Measurements from ENCODE around the gene TC2N. TPM values are rescaled to one million over a fixed set of nuclear protein-coding genes. Genes with fewer than 3 reads are reported as not detected.

TC2N gene
- total RNA-seq, 1 experiment from 2014 or later, result 15.9 TPM

DNA sequence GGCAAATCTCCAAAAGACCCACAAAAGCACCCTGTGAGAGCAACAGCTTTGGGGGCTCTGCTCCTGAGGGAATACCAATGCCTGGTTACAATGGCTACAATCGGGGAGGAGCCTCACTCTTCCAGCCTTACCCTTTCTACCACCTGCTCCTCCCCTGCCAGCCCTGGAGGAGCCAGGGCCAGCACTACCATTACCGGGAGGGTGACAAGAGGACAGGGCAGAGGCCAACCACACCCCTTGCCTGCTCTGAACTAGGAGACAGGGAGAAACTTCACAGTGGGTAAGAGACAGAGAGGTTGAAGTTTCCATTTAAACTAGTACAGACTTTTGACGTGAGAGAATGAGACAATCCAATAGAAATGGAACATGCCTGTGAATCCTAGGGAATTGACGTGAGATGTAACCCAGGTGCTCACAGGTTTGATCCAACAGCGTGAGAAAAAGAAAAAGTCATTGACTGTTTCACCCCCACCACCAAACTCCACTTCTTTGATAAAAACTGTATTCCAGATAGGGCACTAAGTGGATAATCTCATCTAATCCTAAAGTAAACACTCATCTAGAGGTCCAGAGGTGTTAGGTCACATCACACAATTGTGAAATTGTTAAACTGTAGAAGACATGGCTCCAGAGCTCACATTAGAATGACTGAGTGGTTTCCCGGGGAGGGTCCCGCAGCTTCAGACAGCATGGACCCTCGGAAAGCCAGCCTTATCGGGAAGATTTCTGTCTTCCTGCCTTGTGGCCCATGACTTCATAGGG is 8.4 kb upstream of the TC2N start:
- no TSS peak for BruUV-seq (replicated peaks)
- no peak for DNase-seq (ENCODE audit: low read depth, low spot score)
- Histone ChIP-seq H3K36me3 (ENCODE audit: control insufficient read depth in 1 of 2, insufficient read depth in 2 of 2, low read length in 2 of 2) (no peaks in the 10 kb centered on the region), H3K9me3 (ENCODE audit: control insufficient read depth in 1 of 2, insufficient read depth in 1 of 2, low read depth in 1 of 2, low read length in 2 of 2) (no peaks in the 10 kb centered on the region), H3K79me2 (ENCODE audit: insufficient read depth, low read length) (no peaks in the 10 kb centered on the region), H4K20me1 (ENCODE audit: insufficient read depth) (no peaks in the 10 kb centered on the region), H3K9me2 (ENCODE audit: insufficient read depth) (no peaks in the 10 kb centered on the region), H3K4me3 (replicated peaks in 1 of 2; ENCODE audit: low read depth in 1 of 2, low read length in 2 of 2) (no peak overlapping the region), H3K27me3 (ENCODE audit: insufficient read depth, low read length) (no peaks in the 10 kb centered on the region), H3K4me1 (ENCODE audit: control insufficient read depth in 1 of 2, insufficient read depth in 2 of 2, low read length in 2 of 2) (peaks cover 0 to 19% of the 10 kb centered on the region in 2 experiments; a peak in 3 of 4 replicates), H2AFZ (ENCODE audit: low read depth, low read length, poor library complexity, severe bottlenecking) (no peak overlapping the region), H3K4me2 (ENCODE audit: low read length) (no peak overlapping the region), H3K9ac (ENCODE audit: low read length) (no peak overlapping the region), H3K27ac (ENCODE audit: low read depth, low read length) (no peak overlapping the region)
- CTCF ChIA-PET, result no interaction called here
- intact Hi-C loops (cut with micrococcal nuclease), result no loop called here
- no peak for ATAC-seq
- POLR2A ChIA-PET, result no interaction called here
- RAD21 ChIA-PET (ENCODE audit: low non-redundant PET in 1 of 2, low total read pairs in 2 of 2, uncharacterized antibody in 2 of 2, unreplicated experiment in 2 of 2), result no interaction called here
- TF ChIP-seq ZNF274 (IDR thresholded peaks at IDR 0.05; ENCODE audit: low read depth, low read length) (no peak), TCF7L2 (IDR thresholded peaks at IDR 0.05; ENCODE audit: borderline replicate concordance, extremely low read depth, insufficient read depth, insufficient read length) (no peak), POLR2A (IDR thresholded peaks at IDR 0.05; ENCODE audit: borderline replicate concordance, extremely low read depth, insufficient read depth, insufficient read length) (no peak), JUND (IDR thresholded peaks at IDR 0.05) (no peak), FOSL1 (IDR thresholded peaks at IDR 0.05; ENCODE audit: low read depth) (no peak), SRF (IDR thresholded peaks at IDR 0.05; ENCODE audit: low read depth) (no peak), EZH2phosphoT487 (IDR thresholded peaks at IDR 0.05; ENCODE audit: borderline replicate concordance) (no peak), SP1 (IDR thresholded peaks at IDR 0.05; ENCODE audit: low read depth) (no peak), POLR2AphosphoS5 (IDR thresholded peaks at IDR 0.05; ENCODE audit: low read depth, low read length) (no peak), CBX3 (IDR thresholded peaks at IDR 0.05; ENCODE audit: low read depth) (no peak), EGR1 (IDR thresholded peaks at IDR 0.05; ENCODE audit: low read depth) (no peak), SIN3A (IDR thresholded peaks at IDR 0.05; ENCODE audit: low read depth) (no peak)
- TF ChIP-seq, protein P1, sequence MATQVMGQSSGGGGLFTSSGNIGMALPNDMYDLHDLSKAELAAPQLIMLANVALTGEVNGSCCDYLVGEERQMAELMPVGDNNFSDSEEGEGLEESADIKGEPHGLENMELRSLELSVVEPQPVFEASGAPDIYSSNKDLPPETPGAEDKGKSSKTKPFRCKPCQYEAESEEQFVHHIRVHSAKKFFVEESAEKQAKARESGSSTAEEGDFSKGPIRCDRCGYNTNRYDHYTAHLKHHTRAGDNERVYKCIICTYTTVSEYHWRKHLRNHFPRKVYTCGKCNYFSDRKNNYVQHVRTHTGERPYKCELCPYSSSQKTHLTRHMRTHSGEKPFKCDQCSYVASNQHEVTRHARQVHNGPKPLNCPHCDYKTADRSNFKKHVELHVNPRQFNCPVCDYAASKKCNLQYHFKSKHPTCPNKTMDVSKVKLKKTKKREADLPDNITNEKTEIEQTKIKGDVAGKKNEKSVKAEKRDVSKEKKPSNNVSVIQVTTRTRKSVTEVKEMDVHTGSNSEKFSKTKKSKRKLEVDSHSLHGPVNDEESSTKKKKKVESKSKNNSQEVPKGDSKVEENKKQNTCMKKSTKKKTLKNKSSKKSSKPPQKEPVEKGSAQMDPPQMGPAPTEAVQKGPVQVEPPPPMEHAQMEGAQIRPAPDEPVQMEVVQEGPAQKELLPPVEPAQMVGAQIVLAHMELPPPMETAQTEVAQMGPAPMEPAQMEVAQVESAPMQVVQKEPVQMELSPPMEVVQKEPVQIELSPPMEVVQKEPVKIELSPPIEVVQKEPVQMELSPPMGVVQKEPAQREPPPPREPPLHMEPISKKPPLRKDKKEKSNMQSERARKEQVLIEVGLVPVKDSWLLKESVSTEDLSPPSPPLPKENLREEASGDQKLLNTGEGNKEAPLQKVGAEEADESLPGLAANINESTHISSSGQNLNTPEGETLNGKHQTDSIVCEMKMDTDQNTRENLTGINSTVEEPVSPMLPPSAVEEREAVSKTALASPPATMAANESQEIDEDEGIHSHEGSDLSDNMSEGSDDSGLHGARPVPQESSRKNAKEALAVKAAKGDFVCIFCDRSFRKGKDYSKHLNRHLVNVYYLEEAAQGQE (IDR thresholded peaks at IDR 0.05; ENCODE audit: low read depth), result no peak
- TF ChIP-seq, protein P2, sequence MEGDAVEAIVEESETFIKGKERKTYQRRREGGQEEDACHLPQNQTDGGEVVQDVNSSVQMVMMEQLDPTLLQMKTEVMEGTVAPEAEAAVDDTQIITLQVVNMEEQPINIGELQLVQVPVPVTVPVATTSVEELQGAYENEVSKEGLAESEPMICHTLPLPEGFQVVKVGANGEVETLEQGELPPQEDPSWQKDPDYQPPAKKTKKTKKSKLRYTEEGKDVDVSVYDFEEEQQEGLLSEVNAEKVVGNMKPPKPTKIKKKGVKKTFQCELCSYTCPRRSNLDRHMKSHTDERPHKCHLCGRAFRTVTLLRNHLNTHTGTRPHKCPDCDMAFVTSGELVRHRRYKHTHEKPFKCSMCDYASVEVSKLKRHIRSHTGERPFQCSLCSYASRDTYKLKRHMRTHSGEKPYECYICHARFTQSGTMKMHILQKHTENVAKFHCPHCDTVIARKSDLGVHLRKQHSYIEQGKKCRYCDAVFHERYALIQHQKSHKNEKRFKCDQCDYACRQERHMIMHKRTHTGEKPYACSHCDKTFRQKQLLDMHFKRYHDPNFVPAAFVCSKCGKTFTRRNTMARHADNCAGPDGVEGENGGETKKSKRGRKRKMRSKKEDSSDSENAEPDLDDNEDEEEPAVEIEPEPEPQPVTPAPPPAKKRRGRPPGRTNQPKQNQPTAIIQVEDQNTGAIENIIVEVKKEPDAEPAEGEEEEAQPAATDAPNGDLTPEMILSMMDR (IDR thresholded peaks at IDR 0.05 in 2 of 3, conservative IDR thresholded peaks at IDR 0.05 in 1 of 3; ENCODE audit: borderline replicate concordance in 1 of 3, insufficient read depth in 1 of 3, low read depth in 2 of 3, low read length in 2 of 3), result no peak
